Glutamatergic neuron (in vitro differentiated cells): ENCODE measurements around the gene MAPK1. TPM values are rescaled to one million over a fixed set of nuclear protein-coding genes. Genes with fewer than 3 reads are reported as not detected.
"Not testable (repeated sequence)": the region's sequence is repeated elsewhere in the genome, so short reads cannot be mapped to it uniquely, and the experiment has no call there.

Experiments
- DNase-seq: peaks from one replicate; pipeline ENCODE4 v3.0.0; 2022
- H3K27ac Mint-ChIP-seq: one replicate; pipeline ENCODE4 v1.8.0; 2020; ENCODE audit warnings: mild to moderate bottlenecking, mixed read lengths, inconsistent platforms; ENCODE audit not compliant: unreplicated experiment
- H3K27me3 Mint-ChIP-seq: one replicate; pipeline ENCODE4 v1.8.0; 2020; ENCODE audit warnings: mild to moderate bottlenecking, moderate library complexity, mixed read lengths, inconsistent platforms; ENCODE audit not compliant: unreplicated experiment
- H3K36me3 Mint-ChIP-seq: one replicate; pipeline ENCODE4 v1.8.0; 2020; ENCODE audit warnings: mild to moderate bottlenecking, mixed read lengths, inconsistent platforms; ENCODE audit not compliant: unreplicated experiment
- H3K4me1 Mint-ChIP-seq: one replicate; pipeline ENCODE4 v1.8.0; 2020; ENCODE audit warnings: mild to moderate bottlenecking, low read depth, mixed read lengths, inconsistent platforms; ENCODE audit not compliant: unreplicated experiment
- H3K4me3 Mint-ChIP-seq: one replicate; pipeline ENCODE4 v1.8.0; 2020; ENCODE audit warnings: mild to moderate bottlenecking, mixed read lengths, inconsistent platforms; ENCODE audit not compliant: unreplicated experiment
- H3K9me3 Mint-ChIP-seq: one replicate; pipeline ENCODE4 v1.8.0; 2020; ENCODE audit warnings: mild to moderate bottlenecking, moderate library complexity, mixed read lengths, inconsistent platforms; ENCODE audit not compliant: unreplicated experiment
- CTCF ChIP-seq: fragments of 200-600 bp; sonication (generic); IDR thresholded peaks from one replicate; pipeline ENCODE4 v1.5.0; 2021; ENCODE audit not compliant: partially characterized antibody, unreplicated experiment
- total RNA-seq: library from RNA; stranded (reverse); fragmentation: NEBNext Ultra II Directional; extraction: Animal tissue kit (Norgen Biotek cat#: 25700); gene quantifications from one replicate; pipeline ENCODE4 v1.2.1, GENCODE V29; 2021; ENCODE audit not compliant: unreplicated experiment

MAPK1 gene
- total RNA-seq, 1 donor from 2014 or later = 148 TPM

- Mint-ChIP-seq H3K4me3 (no peak overlapping the region), H3K9me3 (peaks cover 12% of the 10 kb centered on the region), H3K4me1 (peaks cover 12% of the 10 kb centered on the region), H3K36me3 (peaks cover 20% of the 10 kb centered on the region), H3K27me3 (peaks cover 10% of the 10 kb centered on the region), H3K27ac (no peak overlapping the region)
- DNase-seq = no peak
- no peak for TF ChIP-seq CTCF
These were observed 16.8 kb downstream of the MAPK1 start for GRCh38 chr22:21850660-21851059.

GRCh38 chr22:21849489-21849888 lies 18.0 kb downstream of the MAPK1 start:
- no peak for DNase-seq
- TF ChIP-seq CTCF = no peak
- H3K4me3 Mint-ChIP-seq = peak overlapping the region; percentile 15
- peaks cover 11% of the 10 kb centered on the region for H3K4me1 Mint-ChIP-seq
- H3K36me3 Mint-ChIP-seq = peaks cover 23% of the 10 kb centered on the region
- H3K27ac Mint-ChIP-seq = peak overlapping the region; percentile 67
- peaks cover 12% of the 10 kb centered on the region for H3K9me3 Mint-ChIP-seq
- peaks cover 10% of the 10 kb centered on the region for H3K27me3 Mint-ChIP-seq

DNA sequence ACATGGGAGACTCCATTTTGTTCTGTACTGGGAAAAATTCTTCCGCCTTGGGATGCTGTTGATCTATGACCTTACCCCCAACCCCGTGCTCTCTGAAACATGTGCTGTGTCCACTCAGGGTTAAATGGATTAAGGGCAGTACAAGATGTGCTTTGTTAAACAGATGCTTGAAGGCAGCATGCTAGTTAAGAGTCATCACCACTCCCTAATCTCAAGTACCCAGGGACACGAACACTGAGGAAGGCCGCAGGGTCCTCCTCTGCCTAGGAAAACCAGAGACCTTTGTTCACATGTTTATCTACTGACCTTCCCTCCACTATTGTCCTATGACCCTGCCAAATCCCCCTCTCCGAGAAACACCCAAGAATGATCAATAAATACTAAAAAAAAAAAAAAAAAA lies 19.4 kb downstream of the MAPK1 start:
- H3K36me3 Mint-ChIP-seq = peaks cover 25% of the 10 kb centered on the region
- DNase-seq, H3K4me3 Mint-ChIP-seq, H3K27me3 Mint-ChIP-seq: not testable (repeated sequence)
- peak overlapping the region; percentile 92 for H3K27ac Mint-ChIP-seq
- H3K4me1 Mint-ChIP-seq = peaks cover 11% of the 10 kb centered on the region
- H3K9me3 Mint-ChIP-seq = peaks cover 12% of the 10 kb centered on the region

DNA sequence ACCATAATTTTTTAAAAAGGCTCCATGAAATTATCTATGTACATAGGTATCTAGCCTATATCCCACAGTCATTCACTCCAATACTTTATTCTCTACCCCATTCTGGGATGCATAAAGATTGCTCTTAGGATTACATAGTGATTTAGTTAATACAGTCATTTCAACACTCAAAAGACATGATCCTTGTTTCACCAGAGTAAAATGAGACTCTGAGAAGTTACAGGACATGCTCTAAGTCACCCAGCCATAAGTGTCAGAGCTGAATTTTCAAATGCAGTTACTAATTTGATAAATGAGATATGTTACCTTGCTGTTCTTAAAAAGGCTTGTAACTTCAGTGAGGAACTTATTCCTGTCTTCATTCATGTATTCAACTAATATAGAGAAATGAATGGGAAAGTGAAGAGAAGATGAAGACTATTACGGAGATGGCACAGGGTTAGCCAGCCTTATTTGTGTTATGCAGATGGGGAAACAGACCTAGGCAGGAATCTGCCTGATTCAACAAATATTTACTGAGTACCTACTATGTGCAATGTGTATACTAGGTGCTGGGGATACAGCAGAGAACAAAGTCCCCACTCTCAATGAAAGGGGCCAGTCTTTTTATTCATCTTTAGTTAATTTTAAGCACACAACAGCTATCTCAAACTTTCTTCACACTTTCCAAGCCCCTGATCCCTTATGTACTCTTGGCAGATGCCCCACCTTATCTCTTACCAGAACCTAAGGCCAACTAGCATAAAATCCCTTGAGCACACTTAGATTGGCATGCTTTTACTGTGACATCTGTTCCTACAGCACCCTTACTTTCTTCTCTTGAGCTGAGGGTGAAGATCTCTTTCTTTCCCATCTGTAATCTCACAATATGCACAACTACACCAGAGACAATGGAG lies 21.6 kb downstream of the MAPK1 start:
- peak overlapping the region; percentile 28 for H3K4me3 Mint-ChIP-seq
- peaks cover 25% of the 10 kb centered on the region for H3K36me3 Mint-ChIP-seq
- peaks cover 12% of the 10 kb centered on the region for H3K9me3 Mint-ChIP-seq
- H3K4me1 Mint-ChIP-seq = peaks cover 11% of the 10 kb centered on the region
- no peak for TF ChIP-seq CTCF
- H3K27me3 Mint-ChIP-seq = peaks cover 10% of the 10 kb centered on the region
- peak overlapping the region; percentile 83 for H3K27ac Mint-ChIP-seq
- DNase-seq = no peak

GRCh38 chr22:21842946-21843345 lies 24.5 kb downstream of the MAPK1 start:
- DNase-seq = no peak
- no peak for TF ChIP-seq CTCF
- Mint-ChIP-seq H3K36me3 (peaks cover 14% of the 10 kb centered on the region), H3K27me3 (peaks cover 5% of the 10 kb centered on the region), H3K4me1 (peaks cover 8% of the 10 kb centered on the region), H3K9me3 (peaks cover 3% of the 10 kb centered on the region), H3K27ac (no peak overlapping the region), H3K4me3 (no peak overlapping the region)
